Activated CD4-positive, alpha-beta T cell treated with anti-CD3 and anti-CD28 coated beads, Interleukin-2, Interleukin-6, amounts not matched to agents 100 ng/mL and 50 ng/mL, durations not matched to agents 16 hours and 8 hours (primary cell): ENCODE data around the gene GSTO1.

ENCODE experiments used
- DNase-seq: peaks from one replicate; pipeline ENCODE4 v3.0.0-alpha.2; 2020

GSTO1 gene

GRCh38 chr10:104279550-104280259, 25.0 kb downstream of the GSTO1 start:
- no peak for DNase-seq

- no peak for DNase-seq
These were observed 27.0 kb downstream of the GSTO1 start for GRCh38 chr10:104281694-104282093.

- DNase-seq, result no peak
These were observed 30.2 kb downstream of the GSTO1 start for GRCh38 chr10:104284846-104285245.

GRCh38 chr10:104286939-104287338, 32.2 kb downstream of the GSTO1 start:
- DNase-seq, result no peak

- DNase-seq, result no peak
These were observed 33.7 kb downstream of the GSTO1 start for GRCh38 chr10:104288355-104288754.

GRCh38 chr10:104291439-104291951, 36.8 kb downstream of the GSTO1 start:
- peak; percentile 91 for DNase-seq

- DNase-seq, result no peak
These were observed 38.3 kb downstream of the GSTO1 start for GRCh38 chr10:104293011-104293410.

- DNase-seq, result no peak
These were observed 39.2 kb downstream of the GSTO1 start for GRCh38 chr10:104293781-104294321.

GRCh38 chr10:104296687-104297436, 42.2 kb downstream of the GSTO1 start:
- DNase-seq, result no peak

GRCh38 chr10:104297697-104298660, 43.3 kb downstream of the GSTO1 start:
- peak; percentile 32 for DNase-seq

- no peak for DNase-seq
These were observed 44.6 kb downstream of the GSTO1 start for GRCh38 chr10:104299031-104299904.

GRCh38 chr10:104300002-104300735, 45.5 kb downstream of the GSTO1 start:
- DNase-seq, result no peak

- DNase-seq, result peak; percentile 28
These were observed 46.1 kb downstream of the GSTO1 start for GRCh38 chr10:104300736-104301292.

- DNase-seq, result no peak
These were observed 47.4 kb downstream of the GSTO1 start for GRCh38 chr10:104301907-104302690.

- DNase-seq, result no peak
These were observed 49.1 kb downstream of the GSTO1 start for GRCh38 chr10:104303594-104304355.

- DNase-seq, result no peak
These were observed 49.7 kb downstream of the GSTO1 start for GRCh38 chr10:104304356-104304745.

- no peak for DNase-seq
These were observed 50.2 kb downstream of the GSTO1 start for GRCh38 chr10:104304927-104305326.

- DNase-seq, result no peak
These were observed 52.2 kb downstream of the GSTO1 start for GRCh38 chr10:104306897-104307296.
